Measurements from ENCODE around the gene NEBL.
"Not testable (repeated sequence)": the region's sequence is repeated elsewhere in the genome, so short reads cannot be mapped to it uniquely, and the experiment has no call there.

NEBL gene

GRCh38 chr10:20897146-20897825 is at the start of gene NEBL:
TSS of gene NEBL (minus strand) at chr10:20897311. CDS start at chr10:20897205, 106 bp downstream.
- DNase-seq (ENCODE audit: low spot score) = no peak

- no peak for DNase-seq (ENCODE audit: low spot score)
These were observed 48.6 kb upstream of the NEBL start for GRCh38 chr10:20945546-20946332.

- no peak for DNase-seq (ENCODE audit: low spot score)
These were observed 47.8 kb upstream of the NEBL start for GRCh38 chr10:20944789-20945502.

GRCh38 chr10:20939414-20939813 is 42.3 kb upstream of the NEBL start:
- DNase-seq (ENCODE audit: low spot score) = not testable (repeated sequence)

GRCh38 chr10:20936396-20936795 is 39.3 kb upstream of the NEBL start:
- DNase-seq (ENCODE audit: low spot score) = no peak

GRCh38 chr10:20935931-20936330 is 38.8 kb upstream of the NEBL start:
- DNase-seq (ENCODE audit: low spot score) = no peak

- no peak for DNase-seq (ENCODE audit: low spot score)
These were observed 38.2 kb upstream of the NEBL start for GRCh38 chr10:20935301-20935700.

- DNase-seq (ENCODE audit: low spot score) = no peak
These were observed 36.6 kb upstream of the NEBL start for GRCh38 chr10:20933705-20934104.

GRCh38 chr10:20932606-20933126 is 35.6 kb upstream of the NEBL start:
- DNase-seq (ENCODE audit: low spot score) = no peak

GRCh38 chr10:20931156-20931795 is 34.2 kb upstream of the NEBL start:
- DNase-seq (ENCODE audit: low spot score) = no peak

- DNase-seq (ENCODE audit: low spot score) = no peak
These were observed 30.3 kb upstream of the NEBL start for GRCh38 chr10:20927456-20927855.

- no peak for DNase-seq (ENCODE audit: low spot score)
These were observed 25.3 kb upstream of the NEBL start for GRCh38 chr10:20922451-20922850.

- DNase-seq (ENCODE audit: low spot score) = no peak
These were observed 24.9 kb upstream of the NEBL start for GRCh38 chr10:20922033-20922432.

GRCh38 chr10:20920061-20920460 is 22.9 kb upstream of the NEBL start:
- DNase-seq (ENCODE audit: low spot score) = no peak

- DNase-seq (ENCODE audit: low spot score) = no peak
These were observed 22.4 kb upstream of the NEBL start for GRCh38 chr10:20919481-20919880.

GRCh38 chr10:20916976-20917375 is 19.9 kb upstream of the NEBL start:
- no peak for DNase-seq (ENCODE audit: low spot score)

GRCh38 chr10:20912969-20913368 is 15.9 kb upstream of the NEBL start:
- no peak for DNase-seq (ENCODE audit: low spot score)

- DNase-seq (ENCODE audit: low spot score) = no peak
These were observed 14.5 kb upstream of the NEBL start for GRCh38 chr10:20911626-20912025.

- no peak for DNase-seq (ENCODE audit: low spot score)
These were observed 12.7 kb upstream of the NEBL start for GRCh38 chr10:20909801-20910200.

GRCh38 chr10:20908391-20908790 is 11.3 kb upstream of the NEBL start:
- DNase-seq (ENCODE audit: low spot score) = no peak

- DNase-seq (ENCODE audit: low spot score) = no peak
These were observed 6.7 kb upstream of the NEBL start for GRCh38 chr10:20903635-20904390.
